Right renal pelvis (tissue), 4 donors: ENCODE measurements around the gene VEZF1. TPM values are rescaled to one million over a fixed set of nuclear protein-coding genes. Genes with fewer than 3 reads are reported as not detected.

Experiments used
- DNase-seq, 4 donors: peaks; one replicate each; pipeline ENCODE4 v3.0.0-alpha.2; 2013; ENCODE audit warnings: low read depth in 4 of 4, low spot score in 3 of 4, missing footprints in 1 of 4
- polyA plus RNA-seq, 4 donors: library from polyadenylated mRNA; unstranded; fragments of 120-200 nt; gene quantifications; one replicate each; pipeline ENCODE4 v1.2.1, GENCODE V29; 2013; ENCODE audit not compliant: insufficient read length in 4 of 4

VEZF1 gene
- polyA plus RNA-seq = 100 to 1,000 TPM in 3 of 4 donors, 10 to 100 TPM in 1; 95.9 to 119 (median 115) TPM

GRCh38 chr17:57987581-57988300 lies at the start of gene VEZF1:
Gene VEZF1 (minus strand): TSS chr17:57988254. CDS start chr17:57988111, 143 bp downstream.
- peak in 2 of 4 donors; percentile 47 to 55 for DNase-seq

- DNase-seq = no peak
These were observed 44.8 kb upstream of the VEZF1 start for GRCh38 chr17:58032691-58033415.

- DNase-seq = no peak
These were observed 40.5 kb upstream of the VEZF1 start for GRCh38 chr17:58028578-58028977.

- no peak for DNase-seq
These were observed 32.3 kb upstream of the VEZF1 start for GRCh38 chr17:58020401-58020800.

- DNase-seq = no peak
These were observed 31.5 kb upstream of the VEZF1 start for GRCh38 chr17:58019521-58019920.

GRCh38 chr17:58019039-58019438 lies 31.0 kb upstream of the VEZF1 start:
- no peak for DNase-seq

GRCh38 chr17:58010067-58010799 lies 22.2 kb upstream of the VEZF1 start:
- DNase-seq = no peak

- peak in 1 of 4 donors; percentile 28 for DNase-seq
These were observed 20.0 kb upstream of the VEZF1 start for GRCh38 chr17:58007781-58008706.

- peak; percentile 94 to 98 (median 98) for DNase-seq
These were observed 19.1 kb upstream of the VEZF1 start, which contains the start of gene SRSF1 for GRCh38 chr17:58006924-58007780. Gene SRSF1 (minus strand): TSS chr17:58007246. CDS start chr17:58007137, 109 bp downstream.

- DNase-seq = peak; percentile 62 to 75 (median 72)
These were observed 18.5 kb upstream of the VEZF1 start for GRCh38 chr17:58006560-58006923.

GRCh38 chr17:58005728-58006559 lies 17.9 kb upstream of the VEZF1 start:
- no peak for DNase-seq

GRCh38 chr17:58005031-58005727 lies 17.1 kb upstream of the VEZF1 start:
- DNase-seq = no peak

GRCh38 chr17:58004060-58004459 lies 16.0 kb upstream of the VEZF1 start:
- DNase-seq = no peak

GRCh38 chr17:58002973-58003372 lies 14.9 kb upstream of the VEZF1 start:
- no peak for DNase-seq

- no peak for DNase-seq
These were observed 14.3 kb upstream of the VEZF1 start for GRCh38 chr17:58002154-58002948.

- no peak for DNase-seq
These were observed 13.5 kb upstream of the VEZF1 start for GRCh38 chr17:58001461-58002124.
